ELR (cell line): ENCODE data around the gene DERL2.

Experiments used
- DNase-seq: peaks from one replicate; pipeline ENCODE4 v3.0.0-alpha.2; 2015; ENCODE audit warnings: low read depth

The DERL2 gene

GRCh38 chr17:5485270-5486205 is at the start of gene DERL2:
Gene DERL2, minus strand, starts transcription at chr17:5486178. Its CDS starts 17 bp downstream, at chr17:5486161.
- DNase-seq = peak; percentile 72

- DNase-seq = no peak
Observed at GRCh38 chr17:5535436-5535835, 49.5 kb upstream of the DERL2 start.

- DNase-seq = peak; percentile 68
Observed at GRCh38 chr17:5533486-5534315, 47.7 kb upstream of the DERL2 start.

- no peak for DNase-seq
Observed at GRCh38 chr17:5532581-5532980, 46.6 kb upstream of the DERL2 start.

- DNase-seq = no peak
Observed at GRCh38 chr17:5531085-5531418, 45.1 kb upstream of the DERL2 start.

- no peak for DNase-seq
Observed at GRCh38 chr17:5530265-5531084, 44.5 kb upstream of the DERL2 start.

GRCh38 chr17:5527601-5528250 is 41.7 kb upstream of the DERL2 start:
- DNase-seq = no peak

GRCh38 chr17:5526821-5527598 is 41.0 kb upstream of the DERL2 start:
- DNase-seq = peak; percentile 98

- DNase-seq = no peak
Observed at GRCh38 chr17:5523249-5523648, 37.3 kb upstream of the DERL2 start.

GRCh38 chr17:5522476-5522875 is 36.5 kb upstream of the DERL2 start:
- peak; percentile 14 for DNase-seq

- peak; percentile 100 for DNase-seq
Observed at GRCh38 chr17:5516060-5516792, 30.2 kb upstream of the DERL2 start.

- DNase-seq = no peak
Observed at GRCh38 chr17:5514976-5515375, 29.0 kb upstream of the DERL2 start.

- no peak for DNase-seq
Observed at GRCh38 chr17:5513628-5514027, 27.6 kb upstream of the DERL2 start.

- DNase-seq = no peak
Observed at GRCh38 chr17:5511401-5512225, 25.6 kb upstream of the DERL2 start.

- DNase-seq = no peak
Observed at GRCh38 chr17:5510771-5511170, 24.8 kb upstream of the DERL2 start.

- peak; percentile 88 for DNase-seq
Observed at GRCh38 chr17:5509482-5509881, 23.5 kb upstream of the DERL2 start.

GRCh38 chr17:5508810-5509209 is 22.8 kb upstream of the DERL2 start:
- DNase-seq = peak; percentile 59

- no peak for DNase-seq
Observed at GRCh38 chr17:5506307-5506706, 20.3 kb upstream of the DERL2 start.

GRCh38 chr17:5502552-5502951 is 16.6 kb upstream of the DERL2 start:
- no peak for DNase-seq
